ENCODE data around the gene RAP1A. TPM values are rescaled to one million over a fixed set of nuclear protein-coding genes. Genes with fewer than 3 reads are reported as not detected.
"Not testable (repeated sequence)": the region's sequence is repeated elsewhere in the genome, so short reads cannot be mapped to it uniquely, and the experiment has no call there.

Gene RAP1A
- total RNA-seq, 1 donor from 2014 or later = 326 TPM

DNA sequence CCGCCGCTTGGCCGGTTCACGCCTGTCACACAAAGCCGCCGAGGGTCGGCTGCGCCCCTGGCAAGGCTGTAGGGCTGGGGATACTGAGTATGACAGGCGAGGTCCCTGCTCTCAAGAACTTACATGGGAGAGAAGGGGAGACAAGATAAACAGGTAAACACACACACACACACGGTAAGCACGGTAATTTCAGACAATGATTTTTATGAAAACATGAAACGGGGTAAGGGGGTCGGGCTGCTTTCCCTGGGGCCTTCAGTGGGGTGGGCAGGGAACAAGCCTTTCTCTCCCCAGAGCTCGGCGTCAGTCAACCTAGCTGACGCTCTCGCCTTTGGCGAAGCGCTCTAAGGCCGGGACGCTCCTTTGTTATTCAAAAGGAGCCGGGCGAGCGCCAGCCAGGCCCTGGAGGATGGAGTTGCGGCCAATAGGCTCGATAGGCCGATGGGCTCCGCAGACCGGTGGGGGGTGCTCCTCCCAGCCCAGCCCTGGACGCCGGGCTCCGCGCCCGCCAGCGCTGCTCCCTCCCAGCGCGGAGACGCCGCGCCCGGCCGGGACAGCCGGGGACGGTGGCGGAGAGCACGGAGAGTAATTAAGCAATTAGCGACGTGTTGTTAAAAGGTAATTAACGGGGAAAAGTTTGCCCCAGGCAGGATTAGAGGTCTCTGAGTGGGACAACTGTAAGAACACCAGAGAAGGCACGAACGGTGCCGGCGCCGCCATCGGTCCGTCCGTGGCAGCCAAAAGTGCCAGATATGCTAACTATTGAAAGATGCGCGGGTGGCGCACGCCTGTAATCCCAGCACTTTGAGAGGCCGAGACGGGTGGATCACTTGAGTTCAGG lies 120.6 kb downstream of the RAP1A start:
- Mint-ChIP-seq H3K4me3 (peak overlapping the region; percentile 91), H3K36me3 (ENCODE audit: low read depth) (no peaks in the 10 kb centered on the region), H3K27ac (peak overlapping the region; percentile 38), H3K27me3 (ENCODE audit: insufficient read depth) (peaks cover 45% of the 10 kb centered on the region), H3K9me3 (no peaks in the 10 kb centered on the region), H3K4me1 (ENCODE audit: low read depth) (peaks cover 17% of the 10 kb centered on the region)
- no peak for DNase-seq (ENCODE audit: low spot score)
- intact Hi-C loops (cut with micrococcal nuclease) = loop anchor here (1.0 to 5.0 kb wide), 5 partner anchors 7 to 233 kb away; partner anchors contain the start of gene DDX20

DNA sequence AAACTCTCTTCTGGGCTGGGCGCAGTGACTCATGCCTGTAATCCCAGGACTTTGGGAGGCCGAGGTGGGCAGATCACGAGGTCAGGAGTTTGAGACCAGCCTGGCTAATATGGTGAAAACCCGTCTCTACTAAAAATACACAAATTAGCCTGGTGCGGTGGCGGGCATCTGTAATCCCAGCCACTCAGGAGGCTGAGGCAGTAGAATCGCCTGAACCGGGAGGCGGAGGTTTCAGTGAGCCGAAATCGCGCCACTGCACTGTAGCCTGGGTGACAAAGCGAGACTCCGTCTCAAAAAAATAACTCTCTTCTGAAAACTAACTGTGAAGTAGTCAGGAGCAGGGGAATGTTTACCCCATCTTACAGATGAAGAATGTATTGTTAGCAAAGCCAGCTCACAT lies 122.7 kb downstream of the RAP1A start:
- H3K27me3 Mint-ChIP-seq (ENCODE audit: insufficient read depth) = peaks cover 40% of the 10 kb centered on the region
- DNase-seq (ENCODE audit: low spot score) = not testable (repeated sequence)

GRCh38 chr1:111742938-111743549 lies 123.5 kb downstream of the RAP1A start:
- Mint-ChIP-seq H3K27ac (no peak overlapping the region), H3K27me3 (ENCODE audit: insufficient read depth) (peaks cover 41% of the 10 kb centered on the region), H3K9me3 (no peaks in the 10 kb centered on the region), H3K4me3 (no peak overlapping the region), H3K36me3 (ENCODE audit: low read depth) (no peaks in the 10 kb centered on the region), H3K4me1 (ENCODE audit: low read depth) (peaks cover 18% of the 10 kb centered on the region)
- intact Hi-C loops (cut with micrococcal nuclease) = no loop called here
- DNase-seq (ENCODE audit: low spot score) = no peak

More for the DNA sequence above, 122.7 kb downstream of the RAP1A start:
- H3K4me3 Mint-ChIP-seq; H3K27ac Mint-ChIP-seq; H3K9me3 Mint-ChIP-seq; intact Hi-C loops (cut with micrococcal nuclease); H3K36me3 Mint-ChIP-seq (ENCODE audit: low read depth): not testable (repeated sequence)
- H3K4me1 Mint-ChIP-seq (ENCODE audit: low read depth) = peaks cover 21% of the 10 kb centered on the region

DNA sequence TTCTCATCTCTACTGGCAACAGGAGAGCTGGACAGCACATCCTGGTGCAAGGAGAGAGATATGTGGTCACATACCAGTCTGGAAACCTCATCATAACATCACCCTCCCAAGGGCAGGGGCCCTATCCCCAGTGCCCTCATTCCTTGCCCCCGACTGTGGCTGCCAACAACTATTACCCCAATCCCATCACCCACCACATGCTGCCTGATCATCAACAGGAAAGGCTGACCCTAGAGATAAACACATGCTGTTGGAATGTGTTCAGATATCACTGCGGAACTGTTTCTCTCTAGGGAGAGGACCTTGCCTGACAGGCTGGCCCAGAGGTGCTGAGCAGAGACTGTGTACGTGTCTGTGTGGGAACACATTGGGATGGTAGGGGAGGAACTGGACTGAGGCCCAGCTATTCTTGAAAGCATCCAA lies 124.1 kb downstream of the RAP1A start:
- Mint-ChIP-seq H3K27ac (no peak overlapping the region), H3K4me3 (no peak overlapping the region), H3K27me3 (ENCODE audit: insufficient read depth) (peaks cover 41% of the 10 kb centered on the region), H3K36me3 (ENCODE audit: low read depth) (no peaks in the 10 kb centered on the region), H3K9me3 (no peaks in the 10 kb centered on the region), H3K4me1 (ENCODE audit: low read depth) (peaks cover 16% of the 10 kb centered on the region)
- DNase-seq (ENCODE audit: low spot score) = no peak
- intact Hi-C loops (cut with micrococcal nuclease) = no loop called here

- H3K9me3 Mint-ChIP-seq = no peaks in the 10 kb centered on the region
- no peak overlapping the region for H3K27ac Mint-ChIP-seq
- H3K36me3 Mint-ChIP-seq (ENCODE audit: low read depth) = no peaks in the 10 kb centered on the region
- peaks cover 9% of the 10 kb centered on the region for H3K4me1 Mint-ChIP-seq (ENCODE audit: low read depth)
- DNase-seq (ENCODE audit: low spot score) = no peak
- peaks cover 34% of the 10 kb centered on the region for H3K27me3 Mint-ChIP-seq (ENCODE audit: insufficient read depth)
- no peak overlapping the region for H3K4me3 Mint-ChIP-seq
- intact Hi-C loops (cut with micrococcal nuclease) = no loop called here
These were observed 126.4 kb downstream of the RAP1A start for GRCh38 chr1:111745675-111746613.

GRCh38 chr1:111746614-111746999 lies 127.0 kb downstream of the RAP1A start:
- H3K27me3 Mint-ChIP-seq (ENCODE audit: insufficient read depth) = peaks cover 31% of the 10 kb centered on the region
- intact Hi-C loops (cut with micrococcal nuclease) = no loop called here

DNA sequence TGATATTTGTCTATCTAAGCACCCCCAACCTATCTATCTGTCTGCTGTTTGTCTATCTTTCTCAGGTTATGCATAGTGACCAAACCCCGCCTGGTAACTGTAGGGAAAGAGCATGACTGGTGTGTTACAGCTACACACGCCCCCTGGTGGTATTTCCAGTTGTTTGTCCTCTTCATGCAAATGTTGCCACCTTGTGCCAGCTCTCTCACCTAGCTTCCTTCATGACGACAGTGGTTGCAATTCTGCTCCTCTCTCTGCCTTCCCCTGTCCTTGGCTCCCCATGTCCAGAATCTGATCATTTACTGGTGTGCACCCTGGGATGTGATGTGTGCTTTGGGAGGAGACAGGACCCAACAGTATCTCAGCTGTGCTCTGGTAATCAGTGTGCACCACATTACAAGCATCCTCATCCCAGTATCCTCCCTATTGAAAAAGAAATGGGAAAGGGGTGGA lies 127.7 kb downstream of the RAP1A start:
- Mint-ChIP-seq H3K4me3 (no peak overlapping the region), H3K4me1 (ENCODE audit: low read depth) (peaks cover 14% of the 10 kb centered on the region), H3K36me3 (ENCODE audit: low read depth) (no peaks in the 10 kb centered on the region), H3K9me3 (no peaks in the 10 kb centered on the region), H3K27me3 (ENCODE audit: insufficient read depth) (peaks cover 28% of the 10 kb centered on the region), H3K27ac (no peak overlapping the region)
- intact Hi-C loops (cut with micrococcal nuclease) = loop anchor here (1.0 kb wide), 4 partner anchors 8 to 266 kb away; partner anchors contain the start of gene INKA2
- peak; percentile 70 for DNase-seq (ENCODE audit: low spot score)

More at GRCh38 chr1:111746614-111746999, 127.0 kb downstream of the RAP1A start:
- no peak for DNase-seq (ENCODE audit: low spot score)
- no peaks in the 10 kb centered on the region for H3K9me3 Mint-ChIP-seq
- H3K4me3 Mint-ChIP-seq = no peak overlapping the region
- no peaks in the 10 kb centered on the region for H3K36me3 Mint-ChIP-seq (ENCODE audit: low read depth)
- H3K4me1 Mint-ChIP-seq (ENCODE audit: low read depth) = peaks cover 9% of the 10 kb centered on the region
- H3K27ac Mint-ChIP-seq = no peak overlapping the region

GRCh38 chr1:111747947-111748346 lies 128.4 kb downstream of the RAP1A start:
- Mint-ChIP-seq H3K27ac (no peak overlapping the region), H3K36me3 (ENCODE audit: low read depth) (no peaks in the 10 kb centered on the region), H3K27me3 (ENCODE audit: insufficient read depth) (peaks cover 23% of the 10 kb centered on the region), H3K4me3 (no peak overlapping the region), H3K9me3 (no peaks in the 10 kb centered on the region), H3K4me1 (ENCODE audit: low read depth) (peaks cover 14% of the 10 kb centered on the region)
- DNase-seq (ENCODE audit: low spot score) = no peak
- intact Hi-C loops (cut with micrococcal nuclease) = loop anchor here (1.0 kb wide), 4 partner anchors 9 to 267 kb away; partner anchors contain the start of gene INKA2

- Mint-ChIP-seq H3K4me3 (no peak overlapping the region), H3K4me1 (ENCODE audit: low read depth) (peaks cover 16% of the 10 kb centered on the region), H3K27ac (no peak overlapping the region), H3K9me3 (no peaks in the 10 kb centered on the region), H3K36me3 (ENCODE audit: low read depth) (no peaks in the 10 kb centered on the region), H3K27me3 (ENCODE audit: insufficient read depth) (peaks cover 18% of the 10 kb centered on the region)
- DNase-seq (ENCODE audit: low spot score) = no peak
- intact Hi-C loops (cut with micrococcal nuclease) = no loop called here
These were observed 130.0 kb downstream of the RAP1A start for GRCh38 chr1:111749628-111750027.

GRCh38 chr1:111750856-111751255 lies 131.3 kb downstream of the RAP1A start:
- DNase-seq (ENCODE audit: low spot score) = no peak
- Mint-ChIP-seq H3K4me1 (ENCODE audit: low read depth) (peaks cover 23% of the 10 kb centered on the region), H3K9me3 (no peaks in the 10 kb centered on the region), H3K27me3 (ENCODE audit: insufficient read depth) (peaks cover 16% of the 10 kb centered on the region), H3K36me3 (ENCODE audit: low read depth) (no peaks in the 10 kb centered on the region), H3K27ac (no peak overlapping the region), H3K4me3 (no peak overlapping the region)
- intact Hi-C loops (cut with micrococcal nuclease) = no loop called here

- intact Hi-C loops (cut with micrococcal nuclease) = no loop called here
- Mint-ChIP-seq H3K36me3 (ENCODE audit: low read depth) (peaks cover 4% of the 10 kb centered on the region), H3K27me3 (ENCODE audit: insufficient read depth) (peaks cover 16% of the 10 kb centered on the region), H3K4me1 (ENCODE audit: low read depth) (peaks cover 27% of the 10 kb centered on the region), H3K4me3 (no peak overlapping the region), H3K9me3 (no peaks in the 10 kb centered on the region), H3K27ac (no peak overlapping the region)
- no peak for DNase-seq (ENCODE audit: low spot score)
These were observed 132.5 kb downstream of the RAP1A start for GRCh38 chr1:111751906-111752575.

- intact Hi-C loops (cut with micrococcal nuclease) = loop anchor here (1.0 to 5.0 kb wide), 14 partner anchors 14 to 1416 kb away; partner anchors contain the start of genes ATP5PB, CEPT1, DRAM2 and INKA2
These were observed 135.4 kb downstream of the RAP1A start for GRCh38 chr1:111754984-111755330.

More at GRCh38 chr1:111754984-111755330, 135.4 kb downstream of the RAP1A start:
- peak; percentile 22 for DNase-seq (ENCODE audit: low spot score)
- Mint-ChIP-seq H3K4me1 (ENCODE audit: low read depth) (peaks cover 31% of the 10 kb centered on the region), H3K4me3 (peak overlapping the region; percentile 82), H3K27me3 (ENCODE audit: insufficient read depth) (peaks cover 13% of the 10 kb centered on the region), H3K27ac (peak overlapping the region; percentile 86), H3K36me3 (ENCODE audit: low read depth) (peaks cover 18% of the 10 kb centered on the region), H3K9me3 (no peaks in the 10 kb centered on the region)

Measured in activated T-helper 1 cell treated with anti-CD3 and anti-CD28 coated beads, Interleukin-12 subunit alpha, Interleukin-12 subunit beta, Interleukin-2, Interleukin-4 antibody, amounts not matched to agents 30 ng/mL and 10 ng/mL and 1 ng/mL, durations not matched to agents 14 hours and 24 hours and 36 hours (primary cell).